ENCODE results near the gene TMEM52. TPM values are rescaled to one million over a fixed set of nuclear protein-coding genes. Genes with fewer than 3 reads are reported as not detected.

TMEM52 gene
- total RNA-seq, 6 experiments from 2014 or later: 0.21 to 0.38 (median 0.25) TPM; not detected in 3

DNA sequence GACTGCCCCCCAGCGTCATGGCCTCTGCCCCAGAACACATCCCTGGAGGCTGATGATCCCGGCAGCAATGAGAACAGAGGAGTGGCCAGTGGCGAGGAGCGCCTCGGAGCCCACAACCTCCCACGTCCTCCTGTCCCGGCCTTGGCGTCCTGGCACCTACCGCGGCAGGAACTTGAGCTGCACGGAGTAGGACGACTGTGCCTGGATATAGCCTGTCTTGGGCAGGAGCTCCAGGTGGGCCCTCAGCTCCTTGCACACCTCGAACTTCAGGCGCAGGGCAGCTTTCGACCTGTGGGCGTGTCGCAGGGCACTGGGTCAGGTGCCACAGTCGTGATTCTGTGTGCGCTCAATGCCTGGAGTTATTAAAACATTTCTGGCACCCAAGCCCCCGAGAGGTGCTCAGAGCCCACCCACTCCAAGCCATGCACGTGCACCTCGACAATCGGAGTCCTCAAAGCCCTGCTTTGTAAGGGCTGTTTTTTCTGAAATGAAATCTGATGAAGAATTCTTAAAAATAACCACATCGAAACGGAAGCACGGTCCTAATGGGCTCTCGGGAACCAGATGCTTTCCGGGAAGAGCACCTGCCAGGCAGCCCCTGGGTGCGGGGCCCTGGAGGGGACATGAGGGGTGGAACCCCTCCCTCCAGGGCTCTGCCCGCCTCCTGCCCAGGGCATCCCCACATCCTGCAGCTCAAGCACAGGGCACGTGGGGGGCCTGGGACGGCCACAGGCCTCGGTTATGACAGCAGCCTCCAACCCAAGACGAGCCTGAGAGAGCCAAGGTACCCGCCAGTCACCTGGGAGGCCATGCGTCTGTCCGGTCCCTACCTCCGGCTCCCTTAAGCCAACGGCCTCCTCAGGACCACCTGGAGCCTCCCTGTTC lies 23.0 kb upstream of the TMEM52 start:
- H3K4me1 Mint-ChIP-seq (ENCODE audit: low read depth): no peaks in the 10 kb centered on the region

DNA sequence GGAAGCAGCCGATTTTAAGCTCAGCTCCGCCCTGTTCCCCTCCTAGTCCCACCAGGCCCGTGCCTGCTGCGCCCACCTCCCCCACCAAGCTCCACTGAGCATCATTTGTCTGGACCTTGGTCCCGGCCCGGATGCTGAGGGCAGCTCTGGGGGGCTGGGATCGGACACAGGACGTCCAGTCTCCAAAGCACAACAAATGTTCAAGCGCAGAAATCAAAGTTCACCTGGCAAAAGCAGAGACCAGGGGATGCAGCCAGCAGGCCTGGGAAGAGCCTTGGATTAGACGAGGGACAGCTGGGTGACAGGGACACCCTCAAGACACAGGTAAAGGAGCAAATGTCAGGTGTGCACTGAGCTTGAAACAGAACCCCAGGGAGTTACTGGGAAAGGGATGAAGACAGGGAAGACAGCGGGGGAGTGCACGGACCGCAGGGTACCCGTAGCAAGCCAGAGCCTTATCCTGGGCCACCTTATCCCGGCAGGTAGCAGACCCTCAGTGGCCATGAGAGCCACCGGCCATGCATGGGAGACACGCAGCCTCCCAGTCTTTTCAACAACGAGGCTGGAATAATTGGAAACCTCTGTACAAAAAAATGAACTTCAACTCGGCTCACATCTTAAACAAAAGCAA lies 22.2 kb upstream of the TMEM52 start:
- no peak overlapping the region for H3K27ac Mint-ChIP-seq
- TF ChIP-seq, protein P1, sequence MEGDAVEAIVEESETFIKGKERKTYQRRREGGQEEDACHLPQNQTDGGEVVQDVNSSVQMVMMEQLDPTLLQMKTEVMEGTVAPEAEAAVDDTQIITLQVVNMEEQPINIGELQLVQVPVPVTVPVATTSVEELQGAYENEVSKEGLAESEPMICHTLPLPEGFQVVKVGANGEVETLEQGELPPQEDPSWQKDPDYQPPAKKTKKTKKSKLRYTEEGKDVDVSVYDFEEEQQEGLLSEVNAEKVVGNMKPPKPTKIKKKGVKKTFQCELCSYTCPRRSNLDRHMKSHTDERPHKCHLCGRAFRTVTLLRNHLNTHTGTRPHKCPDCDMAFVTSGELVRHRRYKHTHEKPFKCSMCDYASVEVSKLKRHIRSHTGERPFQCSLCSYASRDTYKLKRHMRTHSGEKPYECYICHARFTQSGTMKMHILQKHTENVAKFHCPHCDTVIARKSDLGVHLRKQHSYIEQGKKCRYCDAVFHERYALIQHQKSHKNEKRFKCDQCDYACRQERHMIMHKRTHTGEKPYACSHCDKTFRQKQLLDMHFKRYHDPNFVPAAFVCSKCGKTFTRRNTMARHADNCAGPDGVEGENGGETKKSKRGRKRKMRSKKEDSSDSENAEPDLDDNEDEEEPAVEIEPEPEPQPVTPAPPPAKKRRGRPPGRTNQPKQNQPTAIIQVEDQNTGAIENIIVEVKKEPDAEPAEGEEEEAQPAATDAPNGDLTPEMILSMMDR (IDR thresholded peaks at IDR 0.05): no peak
- no peaks in the 10 kb centered on the region for H3K36me3 Mint-ChIP-seq (ENCODE audit: low read depth)
- no peaks in the 10 kb centered on the region for H3K9me3 Mint-ChIP-seq
- DNase-seq: no peak
- peaks cover 20% of the 10 kb centered on the region for H3K27me3 Mint-ChIP-seq (ENCODE audit: insufficient read depth)
- no peak overlapping the region for H3K4me3 Mint-ChIP-seq
- H3K4me1 Mint-ChIP-seq (ENCODE audit: low read depth): no peaks in the 10 kb centered on the region

More for the DNA sequence above, 23.0 kb upstream of the TMEM52 start:
- peaks cover 22% of the 10 kb centered on the region for H3K27me3 Mint-ChIP-seq (ENCODE audit: insufficient read depth)
- no peak overlapping the region for H3K4me3 Mint-ChIP-seq
- no peak overlapping the region for H3K27ac Mint-ChIP-seq
- H3K9me3 Mint-ChIP-seq: no peaks in the 10 kb centered on the region
- TF ChIP-seq, protein P1 (IDR thresholded peaks at IDR 0.05): no peak
- no peak for DNase-seq
- no peaks in the 10 kb centered on the region for H3K36me3 Mint-ChIP-seq (ENCODE audit: low read depth)

DNA sequence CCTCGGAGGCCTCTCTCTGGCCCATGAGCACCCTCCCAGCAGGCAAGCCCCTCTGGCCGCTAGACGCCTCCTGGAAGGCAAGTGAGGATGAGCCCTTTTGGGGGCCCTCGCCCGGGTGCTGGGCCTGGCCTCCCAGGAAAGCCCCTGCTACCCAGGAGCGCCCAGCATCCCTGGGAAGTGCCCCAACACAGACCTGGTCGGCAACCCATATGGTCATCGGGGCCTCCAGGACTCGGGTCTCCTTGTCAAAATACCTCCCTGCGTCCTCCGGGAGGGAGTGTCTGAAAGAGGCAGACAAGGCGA lies 21.0 kb upstream of the TMEM52 start:
- no peaks in the 10 kb centered on the region for H3K36me3 Mint-ChIP-seq (ENCODE audit: low read depth)
- no peaks in the 10 kb centered on the region for H3K4me1 Mint-ChIP-seq (ENCODE audit: low read depth)
- H3K9me3 Mint-ChIP-seq: peaks cover 7% of the 10 kb centered on the region
- H3K4me3 Mint-ChIP-seq: no peak overlapping the region
- no peak for DNase-seq
- H3K27ac Mint-ChIP-seq: no peak overlapping the region
- peaks cover 23% of the 10 kb centered on the region for H3K27me3 Mint-ChIP-seq (ENCODE audit: insufficient read depth)
- TF ChIP-seq, protein P1 (IDR thresholded peaks at IDR 0.05): no peak

DNA sequence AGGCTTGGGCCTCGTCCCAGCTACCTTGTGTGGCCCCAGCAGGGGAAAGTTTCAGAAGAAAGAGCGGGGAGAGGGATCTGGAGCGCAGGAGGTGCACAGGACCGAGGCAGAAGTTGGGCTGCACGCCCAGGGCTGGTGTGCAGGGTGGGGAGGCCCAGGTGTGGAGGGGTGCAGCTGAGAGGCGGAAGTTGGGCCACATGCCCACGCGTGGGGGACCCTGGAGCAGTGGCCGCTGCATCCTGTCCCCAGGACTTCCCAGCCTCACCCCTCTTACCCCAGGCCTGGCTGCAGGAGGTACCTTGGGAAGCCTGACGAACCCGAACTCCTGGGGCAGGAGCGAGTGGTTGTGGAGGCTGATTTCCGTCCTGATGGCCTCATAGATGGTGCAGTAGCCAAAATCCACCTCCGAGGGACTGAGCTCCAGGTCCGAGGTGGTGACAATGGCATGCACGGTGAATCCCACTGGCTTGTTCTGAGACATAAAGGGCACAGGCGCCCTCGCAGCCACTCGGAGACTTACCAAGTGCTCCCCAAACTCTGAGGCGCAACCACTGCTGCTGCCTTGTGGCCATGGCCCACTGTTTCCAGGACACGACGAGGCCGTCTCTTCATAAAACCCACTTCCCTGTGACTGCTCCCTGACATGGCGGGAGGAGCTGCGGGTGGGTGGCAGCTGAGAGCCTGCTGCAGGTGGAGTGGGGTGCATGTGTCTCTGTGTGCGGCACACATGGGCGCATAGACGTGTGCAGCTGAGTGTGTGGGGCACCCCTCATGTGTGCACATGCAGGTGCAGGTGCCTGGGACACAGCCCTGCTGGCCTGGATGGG lies 20.4 kb upstream of the TMEM52 start:
- Mint-ChIP-seq H3K36me3 (ENCODE audit: low read depth) (no peaks in the 10 kb centered on the region), H3K27ac (no peak overlapping the region), H3K4me1 (ENCODE audit: low read depth) (no peaks in the 10 kb centered on the region), H3K4me3 (no peak overlapping the region), H3K9me3 (peaks cover 10% of the 10 kb centered on the region), H3K27me3 (ENCODE audit: insufficient read depth) (peaks cover 23% of the 10 kb centered on the region)
- TF ChIP-seq, protein P1 (IDR thresholded peaks at IDR 0.05): no peak
- no peak for DNase-seq

DNA sequence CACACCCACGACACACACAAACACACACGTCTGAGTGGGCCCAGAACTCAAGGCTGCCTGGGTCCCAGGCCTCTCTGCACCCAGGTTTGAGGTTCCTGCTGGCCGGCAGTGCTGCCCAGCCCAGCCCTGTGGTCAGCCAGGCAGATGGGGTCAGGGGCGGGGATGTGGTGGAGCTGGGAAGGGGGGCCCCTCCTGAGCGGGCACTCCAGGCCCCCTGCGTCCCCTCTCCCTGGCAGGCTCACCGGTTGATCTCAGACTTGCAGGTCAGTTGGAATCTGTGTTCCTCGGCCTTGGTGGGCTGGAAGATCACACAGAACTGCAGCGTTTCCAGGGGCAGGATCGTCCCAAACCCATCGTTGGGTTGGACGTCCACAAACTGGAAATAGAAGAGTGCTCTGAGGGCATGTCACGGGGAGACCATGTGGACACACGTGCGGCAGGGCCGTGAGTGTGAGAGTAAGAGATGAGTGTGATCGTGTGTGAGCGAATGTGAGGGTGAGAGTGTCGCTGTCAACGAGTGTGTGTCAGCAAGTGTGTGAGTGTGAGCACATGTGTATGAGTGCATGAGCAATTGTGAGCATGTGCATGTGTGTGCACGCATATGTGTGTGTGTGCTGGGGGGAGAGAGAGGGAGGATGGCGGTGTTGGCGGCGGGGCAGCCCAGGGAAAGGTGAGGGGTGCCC lies 19.7 kb upstream of the TMEM52 start:
- Mint-ChIP-seq H3K27me3 (ENCODE audit: insufficient read depth) (peaks cover 21% of the 10 kb centered on the region), H3K27ac (no peak overlapping the region)

More for the DNA sequence above, 19.7 kb upstream of the TMEM52 start:
- Mint-ChIP-seq H3K4me1 (ENCODE audit: low read depth) (no peaks in the 10 kb centered on the region), H3K9me3 (peaks cover 18% of the 10 kb centered on the region), H3K36me3 (ENCODE audit: low read depth) (no peaks in the 10 kb centered on the region), H3K4me3 (no peak overlapping the region)
- TF ChIP-seq, protein P1 (IDR thresholded peaks at IDR 0.05): no peak
- no peak for DNase-seq
